Pancreas (tissue), 10 donors: ENCODE measurements around the gene KCNB1. TPM values are rescaled to one million over a fixed set of nuclear protein-coding genes. Genes with fewer than 3 reads are reported as not detected.

ENCODE experiments used
- ATAC-seq, 4 donors: fragments of 200-7000 bp; cut with Tn5 transposase; one replicate each; pipeline versions ENCODE4 v1.8.0 to v1.9.1; 2020; ENCODE audit warnings: mild to moderate bottlenecking in 4 of 4, moderate library complexity in 4 of 4
- DNase-seq, 6 donors: peaks; one replicate each; pipeline ENCODE4 v3.0.0-alpha.2; 2020
- FAIRE-seq: peaks from 2 replicates; lab custom pipeline; 2012; peaks lifted over from hg19 to GRCh38; lab: Jason Lieb, UNC
- H3K27ac ChIP-seq, 4 donors: fragments of 200-600 bp; sonication (generic); 1 replicate in 3 of 4; 2 replicates in 1 of 4; pipeline versions ENCODE4 v1.5.0 to v1.8.0; 2020
- H3K27me3 ChIP-seq, 4 donors: fragments of 200-600 bp; one replicate each; pipeline ENCODE4 v1.8.0; 2021
- H3K36me3 ChIP-seq, 3 donors: fragments of 200-600 bp; sonication (generic) in 1 of 3; one replicate each; pipeline versions ENCODE4 v1.5.0 to v1.8.0; 2020 to 2021
- H3K4me1 ChIP-seq, 3 donors: fragments of 200-600 bp; one replicate each; pipeline ENCODE4 v1.8.0; 2021
- H3K4me3 ChIP-seq, 4 donors: fragments of 200-600 bp; sonication (generic) in 2 of 4; one replicate each; pipeline versions ENCODE4 v1.5.0 to v1.8.0; 2020 to 2021
- H3K9me3 ChIP-seq, 4 donors: fragments of 200-600 bp; one replicate each; pipeline ENCODE4 v1.8.0; 2021
- WGBS, 2 donors: extraction: QIAGEN DNeasy Blood & Tissue Kit; methylation state at CpG; one replicate each; pipeline ENCODE4 v1.1.7; 2013; 5-methylcytosine and 5-hydroxymethylcytosine counted together
- intact Hi-C, 3 donors: fragments of 100-400 bp; cut with DNase I; formaldehyde crosslinking; loops; one replicate each; pipeline versions ENCODE4 v1.11.1 to v1.14.2; 2022
- polyA plus RNA-seq, 2 donors: library from polyadenylated mRNA; stranded (reverse); fragments of 200-250 nt; gene quantifications; one replicate each; pipeline ENCODE4 v1.2.3, GENCODE V29; 2013
- total RNA-seq, 6 donors: library from RNA; stranded (reverse); fragmentation: NEBNext Ultra II Directional in 4 of 6; extraction: Animal tissue kit (Norgen Biotek cat#: 25700) in 4 of 6; gene quantifications; one replicate each; pipeline versions ENCODE4 v1.2.1 to v1.2.4, GENCODE V29; 2021 to 2023
- TF ChIP-seq, protein P1 (sequence below), 4 donors: fragments of 200-600 bp; sonication (generic) in 3 of 4; IDR thresholded peaks; one replicate each; pipeline versions ENCODE4 v1.5.0 to v1.8.0; 2021; ENCODE audit warnings: antibody characterized with exemption in 4 of 4
- donor health status: healthy with polysubstance abuse.
- donor health status: DM: no; HTN: no; CAD: no; lungs with moderate emphysema.
- donor health status: DM: no; HTN: no; CAD: no.
- donor health status: control.
- donor health status: control.
- donor health status: Bipolar disorder and iron deficiency.
- donor health status: DM: yes; HTN: yes; CAD: no.
- donor health status: DM: no; HTN: no; CAD: no.
- donor health status: DM: no; HTN: no; CAD: no.
- donor health status: DM: yes; HTN: yes; CAD: no.

Gene KCNB1
- total and polyA plus RNA-seq, 8 donors: 0.28 to 2.5 (median 0.31) TPM

DNA sequence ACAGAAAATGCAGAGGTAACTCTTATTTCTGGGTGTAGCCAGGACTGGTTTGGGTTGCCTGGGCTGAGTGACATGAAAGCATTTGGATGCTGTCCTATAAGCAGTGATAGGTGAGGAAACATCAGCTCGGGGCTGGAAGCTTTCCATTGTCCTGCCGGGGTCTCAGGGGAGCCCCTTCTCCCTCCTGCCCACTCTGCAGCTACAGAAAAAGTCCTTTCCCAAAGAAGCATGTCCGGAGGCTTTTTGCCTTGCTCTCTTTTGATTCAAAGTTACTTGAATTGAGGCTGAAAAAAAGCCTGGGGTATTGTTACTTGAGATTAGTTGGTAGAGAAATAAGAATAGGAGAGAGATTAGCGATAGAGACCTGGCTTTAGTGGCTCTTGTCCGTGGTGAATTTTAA lies 113.9 kb downstream of the KCNB1 start:
- FAIRE-seq: no peak

DNA sequence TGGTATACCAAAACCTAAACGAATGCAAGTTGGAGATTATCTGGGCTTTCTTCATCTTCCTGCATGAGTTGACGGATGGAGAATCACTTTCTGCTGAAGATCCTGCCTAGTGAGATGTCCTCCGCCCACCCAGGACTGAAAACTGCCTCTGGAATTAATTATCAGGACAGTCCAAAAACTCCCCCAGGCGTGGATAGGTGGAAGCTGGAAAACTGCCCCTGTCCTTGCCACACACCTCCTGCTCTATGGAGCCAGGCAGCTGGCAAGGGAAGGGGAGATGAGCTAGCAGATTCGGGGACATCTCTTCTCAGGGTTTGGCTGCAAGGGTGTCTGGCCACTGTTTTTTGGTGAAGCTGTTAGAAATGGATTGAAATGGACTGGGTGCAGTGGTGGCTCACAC lies 115.4 kb downstream of the KCNB1 start:
- intact Hi-C loops: no loop called here
- Histone ChIP-seq H3K27ac (no peak overlapping the region), H3K9me3 (no peaks in the 10 kb centered on the region), H3K4me1 (no peaks in the 10 kb centered on the region), H3K4me3 (no peak overlapping the region), H3K36me3 (no peaks in the 10 kb centered on the region), H3K27me3 (no peaks in the 10 kb centered on the region)
- ATAC-seq (no peak), DNase-seq (no peak), FAIRE-seq (no peak)
- 71 to 78% methylated on average over 5 of the region's 5 CpGs for WGBS, 2 donors
- TF ChIP-seq, protein P1, sequence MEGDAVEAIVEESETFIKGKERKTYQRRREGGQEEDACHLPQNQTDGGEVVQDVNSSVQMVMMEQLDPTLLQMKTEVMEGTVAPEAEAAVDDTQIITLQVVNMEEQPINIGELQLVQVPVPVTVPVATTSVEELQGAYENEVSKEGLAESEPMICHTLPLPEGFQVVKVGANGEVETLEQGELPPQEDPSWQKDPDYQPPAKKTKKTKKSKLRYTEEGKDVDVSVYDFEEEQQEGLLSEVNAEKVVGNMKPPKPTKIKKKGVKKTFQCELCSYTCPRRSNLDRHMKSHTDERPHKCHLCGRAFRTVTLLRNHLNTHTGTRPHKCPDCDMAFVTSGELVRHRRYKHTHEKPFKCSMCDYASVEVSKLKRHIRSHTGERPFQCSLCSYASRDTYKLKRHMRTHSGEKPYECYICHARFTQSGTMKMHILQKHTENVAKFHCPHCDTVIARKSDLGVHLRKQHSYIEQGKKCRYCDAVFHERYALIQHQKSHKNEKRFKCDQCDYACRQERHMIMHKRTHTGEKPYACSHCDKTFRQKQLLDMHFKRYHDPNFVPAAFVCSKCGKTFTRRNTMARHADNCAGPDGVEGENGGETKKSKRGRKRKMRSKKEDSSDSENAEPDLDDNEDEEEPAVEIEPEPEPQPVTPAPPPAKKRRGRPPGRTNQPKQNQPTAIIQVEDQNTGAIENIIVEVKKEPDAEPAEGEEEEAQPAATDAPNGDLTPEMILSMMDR (IDR thresholded peaks at IDR 0.05): no peak

More for the DNA sequence above, 113.9 kb downstream of the KCNB1 start:
- intact Hi-C loops: no loop called here
- H3K4me3 ChIP-seq: no peak overlapping the region
- DNase-seq: no peak
- H3K9me3 ChIP-seq: no peaks in the 10 kb centered on the region
- H3K36me3 ChIP-seq: no peaks in the 10 kb centered on the region
- WGBS, 2 donors: 62 to 77% methylated on average over 5 of the region's 5 CpGs
- no peak for ATAC-seq
- no peaks in the 10 kb centered on the region for H3K27me3 ChIP-seq
- TF ChIP-seq, protein P1 (IDR thresholded peaks at IDR 0.05): no peak
- H3K27ac ChIP-seq: no peak overlapping the region
- H3K4me1 ChIP-seq: no peaks in the 10 kb centered on the region

DNA sequence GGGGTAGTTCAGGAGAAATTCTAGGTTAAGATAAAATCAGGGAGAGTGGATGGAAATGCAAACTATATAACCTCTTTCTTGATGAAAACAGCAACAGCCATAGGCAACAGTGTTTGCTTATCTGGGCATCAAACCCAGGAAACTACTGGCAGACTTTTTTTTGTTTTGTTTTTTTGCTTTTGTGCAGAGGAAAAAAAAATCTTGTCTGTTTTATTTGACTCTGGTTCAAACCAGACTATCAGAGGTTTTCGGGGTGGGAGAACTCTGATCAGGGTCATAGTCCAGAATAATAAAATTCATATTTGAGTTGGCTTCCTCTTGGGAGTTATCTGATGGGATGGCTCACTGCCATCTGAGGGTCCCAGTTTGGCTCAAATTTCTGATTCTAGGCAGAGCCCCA lies 115.8 kb downstream of the KCNB1 start:
- Histone ChIP-seq H3K4me1 (no peaks in the 10 kb centered on the region), H3K9me3 (no peaks in the 10 kb centered on the region), H3K36me3 (no peaks in the 10 kb centered on the region), H3K27ac (no peak overlapping the region), H3K27me3 (no peaks in the 10 kb centered on the region), H3K4me3 (no peak overlapping the region)
- 9 to 25% methylated on average over 1 of the region's 1 CpG for WGBS, 2 donors
- intact Hi-C loops: no loop called here
- ATAC-seq (no peak), DNase-seq (no peak), FAIRE-seq (no peak)
- TF ChIP-seq, protein P1 (IDR thresholded peaks at IDR 0.05): no peak

DNA sequence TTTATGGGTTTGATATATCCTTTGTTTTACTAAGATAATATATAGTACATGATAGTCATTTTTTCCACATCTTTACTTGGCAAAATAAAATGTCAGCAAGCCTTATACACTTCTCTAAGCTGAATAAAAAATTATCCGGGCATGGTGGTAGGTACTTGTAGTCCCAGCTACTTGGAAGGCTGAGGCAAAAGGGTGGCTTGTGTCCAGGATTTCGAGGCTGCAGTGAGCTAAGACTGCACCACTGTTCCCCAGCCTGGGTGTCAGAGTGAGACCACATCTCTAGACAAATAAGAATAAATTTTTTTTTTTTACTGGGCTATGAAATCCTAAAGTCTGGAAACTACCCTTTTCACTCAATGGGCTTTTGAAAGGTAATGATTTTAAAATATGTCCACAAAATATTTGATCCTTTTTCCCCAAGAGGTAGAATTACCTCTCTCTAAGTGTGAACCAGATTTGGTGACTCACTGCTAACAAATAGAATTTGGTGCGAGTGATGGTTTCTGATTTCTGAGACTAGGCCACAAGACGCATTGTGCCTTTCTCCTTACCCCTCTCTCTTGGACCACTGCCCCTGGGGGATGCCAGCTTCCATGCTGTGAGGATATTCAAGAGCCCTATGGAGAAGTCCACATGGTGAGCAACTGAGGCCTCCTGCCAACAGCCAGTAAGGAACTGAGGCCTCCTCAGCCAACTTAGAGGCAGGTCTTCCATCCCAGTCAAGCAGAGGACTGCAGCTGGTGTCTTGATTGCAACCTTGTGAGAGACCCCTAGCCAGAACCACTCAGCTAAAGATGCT lies 120.4 kb downstream of the KCNB1 start:
- WGBS, 2 donors: 65 to 83% methylated on average over 4 of the region's 4 CpGs
- FAIRE-seq: no peak
- Histone ChIP-seq H3K36me3 (no peaks in the 10 kb centered on the region), H3K9me3 (no peaks in the 10 kb centered on the region), H3K27ac (no peak overlapping the region), H3K4me3 (no peak overlapping the region), H3K27me3 (no peaks in the 10 kb centered on the region), H3K4me1 (no peaks in the 10 kb centered on the region)
- no peak for ATAC-seq
- no peak for DNase-seq
- TF ChIP-seq, protein P1 (IDR thresholded peaks at IDR 0.05): no peak
- intact Hi-C loops: no loop called here
